Measurements from ENCODE around the gene VARS1.

DNA sequence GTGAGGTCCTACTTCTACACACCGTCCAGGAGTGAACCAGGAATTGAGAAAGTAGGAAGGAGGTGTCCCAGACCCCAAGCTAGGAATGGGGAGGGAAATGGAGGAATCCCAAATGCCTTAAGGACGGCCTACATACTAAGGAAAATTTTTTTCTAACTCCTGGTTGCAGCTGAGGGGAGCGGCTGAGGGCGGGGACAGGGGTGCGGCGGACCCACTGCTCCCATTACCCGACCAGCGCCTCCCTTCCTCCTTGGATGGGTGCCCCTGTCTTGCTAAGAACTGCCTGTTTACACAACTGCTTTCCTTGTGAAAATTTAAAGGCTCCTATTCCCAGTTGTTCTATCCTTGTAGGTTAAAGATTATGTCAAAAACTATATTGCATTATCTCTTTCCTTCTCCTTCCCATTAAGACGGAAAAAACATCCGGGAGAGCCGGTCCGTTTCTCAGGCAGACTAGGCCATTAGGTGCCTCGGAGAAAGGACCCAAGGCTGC lies 31.3 kb upstream of the VARS1 start:
- TF ChIP-seq, protein P1, sequence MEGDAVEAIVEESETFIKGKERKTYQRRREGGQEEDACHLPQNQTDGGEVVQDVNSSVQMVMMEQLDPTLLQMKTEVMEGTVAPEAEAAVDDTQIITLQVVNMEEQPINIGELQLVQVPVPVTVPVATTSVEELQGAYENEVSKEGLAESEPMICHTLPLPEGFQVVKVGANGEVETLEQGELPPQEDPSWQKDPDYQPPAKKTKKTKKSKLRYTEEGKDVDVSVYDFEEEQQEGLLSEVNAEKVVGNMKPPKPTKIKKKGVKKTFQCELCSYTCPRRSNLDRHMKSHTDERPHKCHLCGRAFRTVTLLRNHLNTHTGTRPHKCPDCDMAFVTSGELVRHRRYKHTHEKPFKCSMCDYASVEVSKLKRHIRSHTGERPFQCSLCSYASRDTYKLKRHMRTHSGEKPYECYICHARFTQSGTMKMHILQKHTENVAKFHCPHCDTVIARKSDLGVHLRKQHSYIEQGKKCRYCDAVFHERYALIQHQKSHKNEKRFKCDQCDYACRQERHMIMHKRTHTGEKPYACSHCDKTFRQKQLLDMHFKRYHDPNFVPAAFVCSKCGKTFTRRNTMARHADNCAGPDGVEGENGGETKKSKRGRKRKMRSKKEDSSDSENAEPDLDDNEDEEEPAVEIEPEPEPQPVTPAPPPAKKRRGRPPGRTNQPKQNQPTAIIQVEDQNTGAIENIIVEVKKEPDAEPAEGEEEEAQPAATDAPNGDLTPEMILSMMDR (conservative IDR thresholded peaks at IDR 0.05; ENCODE audit: low read depth, low read length) = no peak
- TF ChIP-seq EZH2 (IDR thresholded peaks at IDR 0.05; ENCODE audit: low read length, unreplicated experiment) (no peak), EZH2phosphoT487 (IDR thresholded peaks at IDR 0.05; ENCODE audit: borderline replicate concordance, low read length) (no peak)

Measured in PC-3 (cell line).